ENCODE data around the gene CTIF. TPM values are rescaled to one million over a fixed set of nuclear protein-coding genes. Genes with fewer than 3 reads are reported as not detected.

The CTIF gene
- total and polyA plus RNA-seq, 2 experiments from 2014 or later = 8.6 to 14.4 TPM

DNA sequence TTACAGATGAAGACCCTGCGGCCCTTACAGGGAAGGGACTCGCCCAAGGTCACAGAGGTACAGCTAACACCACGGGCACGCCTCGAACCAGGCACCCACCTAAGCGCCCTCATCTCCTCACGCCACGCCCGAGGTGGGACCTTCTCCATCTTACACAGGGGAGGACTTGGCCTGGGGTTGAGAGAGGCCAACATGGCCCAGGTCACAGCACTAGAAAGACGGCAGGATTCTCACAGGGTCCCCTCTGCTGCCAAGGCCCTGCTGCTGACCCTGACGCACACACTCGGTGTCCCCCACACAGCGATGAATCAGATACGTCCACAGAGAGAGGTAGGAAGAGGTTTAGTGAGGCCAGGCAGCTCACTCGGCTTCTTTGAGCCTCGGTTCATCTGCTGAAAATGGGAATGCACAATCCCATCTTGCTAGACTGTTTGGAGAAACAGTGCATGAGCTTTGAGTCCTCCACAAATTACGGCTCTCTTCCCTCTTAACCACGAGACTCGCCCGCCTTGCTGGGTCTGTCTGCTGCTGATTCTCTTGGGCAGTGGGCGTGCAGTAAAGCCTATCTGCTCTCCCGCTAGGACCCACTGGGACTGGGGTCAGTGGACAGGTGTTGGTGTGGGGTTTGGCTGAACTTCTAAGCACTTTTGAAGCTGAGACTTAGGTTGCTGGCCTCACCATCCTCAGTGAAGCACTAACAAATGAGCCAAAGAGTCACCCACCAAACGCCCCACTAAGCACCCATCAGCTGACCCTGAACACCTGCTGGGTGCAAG is 332.7 kb downstream of the CTIF start:
- H3F3A ChIP-seq (replicated peaks; ENCODE audit: low read depth) = no peaks in the 10 kb centered on the region
- Mint-ChIP-seq H3K27me3 (ENCODE audit: insufficient read depth, low read depth, poor library complexity) (peaks cover 23% of the 10 kb centered on the region), H3K36me3 (ENCODE audit: low read depth) (no peaks in the 10 kb centered on the region), H3K4me3 (no peak overlapping the region), H3K9me3 (no peaks in the 10 kb centered on the region; the same call in 2 of the 3 replicates), H3K4me1 (peaks cover 10% of the 10 kb centered on the region; the same call in 1 of the 3 replicates), H3K27ac (no peak overlapping the region)
- H3K9me2 ChIP-seq (ENCODE audit: insufficient read depth) = no peaks in the 10 kb centered on the region
- H2AFZ ChIP-seq = no peak overlapping the region
- DNase-seq (ENCODE audit: low spot score) (no peak), ATAC-seq (no peak)
- H3K4me1 ChIP-seq (ENCODE audit: insufficient read depth) = no peaks in the 10 kb centered on the region
- H3K4me2 ChIP-seq = no peak overlapping the region
- TF ChIP-seq, protein P1, sequence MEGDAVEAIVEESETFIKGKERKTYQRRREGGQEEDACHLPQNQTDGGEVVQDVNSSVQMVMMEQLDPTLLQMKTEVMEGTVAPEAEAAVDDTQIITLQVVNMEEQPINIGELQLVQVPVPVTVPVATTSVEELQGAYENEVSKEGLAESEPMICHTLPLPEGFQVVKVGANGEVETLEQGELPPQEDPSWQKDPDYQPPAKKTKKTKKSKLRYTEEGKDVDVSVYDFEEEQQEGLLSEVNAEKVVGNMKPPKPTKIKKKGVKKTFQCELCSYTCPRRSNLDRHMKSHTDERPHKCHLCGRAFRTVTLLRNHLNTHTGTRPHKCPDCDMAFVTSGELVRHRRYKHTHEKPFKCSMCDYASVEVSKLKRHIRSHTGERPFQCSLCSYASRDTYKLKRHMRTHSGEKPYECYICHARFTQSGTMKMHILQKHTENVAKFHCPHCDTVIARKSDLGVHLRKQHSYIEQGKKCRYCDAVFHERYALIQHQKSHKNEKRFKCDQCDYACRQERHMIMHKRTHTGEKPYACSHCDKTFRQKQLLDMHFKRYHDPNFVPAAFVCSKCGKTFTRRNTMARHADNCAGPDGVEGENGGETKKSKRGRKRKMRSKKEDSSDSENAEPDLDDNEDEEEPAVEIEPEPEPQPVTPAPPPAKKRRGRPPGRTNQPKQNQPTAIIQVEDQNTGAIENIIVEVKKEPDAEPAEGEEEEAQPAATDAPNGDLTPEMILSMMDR (conservative IDR thresholded peaks at IDR 0.05; ENCODE audit: low read depth in 2 of 2) = no peak
- TF ChIP-seq EZH2phosphoT487 (IDR thresholded peaks at IDR 0.05; ENCODE audit: unreplicated experiment) (no peak), STAT1 (IDR thresholded peaks at IDR 0.05; ENCODE audit: unreplicated experiment) (no peak), EZH2 (IDR thresholded peaks at IDR 0.05; ENCODE audit: low read depth, unreplicated experiment) (no peak), ZNF114 (CRISPR knock-in tag; IDR thresholded peaks at IDR 0.05) (no peak), JUNB (IDR thresholded peaks at IDR 0.05; ENCODE audit: unreplicated experiment) (no peak), POLR2AphosphoS5 (IDR thresholded peaks at IDR 0.05; ENCODE audit: low read depth) (no peak), CREB1 (CRISPR knock-in tag; IDR thresholded peaks at IDR 0.05; ENCODE audit: low read depth) (no peak), ZNF331 (CRISPR knock-in tag; IDR thresholded peaks at IDR 0.05; ENCODE audit: low read depth) (no peak), NANOG (IDR thresholded peaks at IDR 0.05; ENCODE audit: borderline replicate concordance) (no peak)
- TF ChIP-seq, protein P2, sequence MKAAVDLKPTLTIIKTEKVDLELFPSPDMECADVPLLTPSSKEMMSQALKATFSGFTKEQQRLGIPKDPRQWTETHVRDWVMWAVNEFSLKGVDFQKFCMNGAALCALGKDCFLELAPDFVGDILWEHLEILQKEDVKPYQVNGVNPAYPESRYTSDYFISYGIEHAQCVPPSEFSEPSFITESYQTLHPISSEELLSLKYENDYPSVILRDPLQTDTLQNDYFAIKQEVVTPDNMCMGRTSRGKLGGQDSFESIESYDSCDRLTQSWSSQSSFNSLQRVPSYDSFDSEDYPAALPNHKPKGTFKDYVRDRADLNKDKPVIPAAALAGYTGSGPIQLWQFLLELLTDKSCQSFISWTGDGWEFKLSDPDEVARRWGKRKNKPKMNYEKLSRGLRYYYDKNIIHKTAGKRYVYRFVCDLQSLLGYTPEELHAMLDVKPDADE (IDR thresholded peaks at IDR 0.05) = no peak
- TF ChIP-seq, protein P3, sequence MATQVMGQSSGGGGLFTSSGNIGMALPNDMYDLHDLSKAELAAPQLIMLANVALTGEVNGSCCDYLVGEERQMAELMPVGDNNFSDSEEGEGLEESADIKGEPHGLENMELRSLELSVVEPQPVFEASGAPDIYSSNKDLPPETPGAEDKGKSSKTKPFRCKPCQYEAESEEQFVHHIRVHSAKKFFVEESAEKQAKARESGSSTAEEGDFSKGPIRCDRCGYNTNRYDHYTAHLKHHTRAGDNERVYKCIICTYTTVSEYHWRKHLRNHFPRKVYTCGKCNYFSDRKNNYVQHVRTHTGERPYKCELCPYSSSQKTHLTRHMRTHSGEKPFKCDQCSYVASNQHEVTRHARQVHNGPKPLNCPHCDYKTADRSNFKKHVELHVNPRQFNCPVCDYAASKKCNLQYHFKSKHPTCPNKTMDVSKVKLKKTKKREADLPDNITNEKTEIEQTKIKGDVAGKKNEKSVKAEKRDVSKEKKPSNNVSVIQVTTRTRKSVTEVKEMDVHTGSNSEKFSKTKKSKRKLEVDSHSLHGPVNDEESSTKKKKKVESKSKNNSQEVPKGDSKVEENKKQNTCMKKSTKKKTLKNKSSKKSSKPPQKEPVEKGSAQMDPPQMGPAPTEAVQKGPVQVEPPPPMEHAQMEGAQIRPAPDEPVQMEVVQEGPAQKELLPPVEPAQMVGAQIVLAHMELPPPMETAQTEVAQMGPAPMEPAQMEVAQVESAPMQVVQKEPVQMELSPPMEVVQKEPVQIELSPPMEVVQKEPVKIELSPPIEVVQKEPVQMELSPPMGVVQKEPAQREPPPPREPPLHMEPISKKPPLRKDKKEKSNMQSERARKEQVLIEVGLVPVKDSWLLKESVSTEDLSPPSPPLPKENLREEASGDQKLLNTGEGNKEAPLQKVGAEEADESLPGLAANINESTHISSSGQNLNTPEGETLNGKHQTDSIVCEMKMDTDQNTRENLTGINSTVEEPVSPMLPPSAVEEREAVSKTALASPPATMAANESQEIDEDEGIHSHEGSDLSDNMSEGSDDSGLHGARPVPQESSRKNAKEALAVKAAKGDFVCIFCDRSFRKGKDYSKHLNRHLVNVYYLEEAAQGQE (IDR thresholded peaks at IDR 0.05; ENCODE audit: unreplicated experiment) = no peak
- TF ChIP-seq, protein P4, sequence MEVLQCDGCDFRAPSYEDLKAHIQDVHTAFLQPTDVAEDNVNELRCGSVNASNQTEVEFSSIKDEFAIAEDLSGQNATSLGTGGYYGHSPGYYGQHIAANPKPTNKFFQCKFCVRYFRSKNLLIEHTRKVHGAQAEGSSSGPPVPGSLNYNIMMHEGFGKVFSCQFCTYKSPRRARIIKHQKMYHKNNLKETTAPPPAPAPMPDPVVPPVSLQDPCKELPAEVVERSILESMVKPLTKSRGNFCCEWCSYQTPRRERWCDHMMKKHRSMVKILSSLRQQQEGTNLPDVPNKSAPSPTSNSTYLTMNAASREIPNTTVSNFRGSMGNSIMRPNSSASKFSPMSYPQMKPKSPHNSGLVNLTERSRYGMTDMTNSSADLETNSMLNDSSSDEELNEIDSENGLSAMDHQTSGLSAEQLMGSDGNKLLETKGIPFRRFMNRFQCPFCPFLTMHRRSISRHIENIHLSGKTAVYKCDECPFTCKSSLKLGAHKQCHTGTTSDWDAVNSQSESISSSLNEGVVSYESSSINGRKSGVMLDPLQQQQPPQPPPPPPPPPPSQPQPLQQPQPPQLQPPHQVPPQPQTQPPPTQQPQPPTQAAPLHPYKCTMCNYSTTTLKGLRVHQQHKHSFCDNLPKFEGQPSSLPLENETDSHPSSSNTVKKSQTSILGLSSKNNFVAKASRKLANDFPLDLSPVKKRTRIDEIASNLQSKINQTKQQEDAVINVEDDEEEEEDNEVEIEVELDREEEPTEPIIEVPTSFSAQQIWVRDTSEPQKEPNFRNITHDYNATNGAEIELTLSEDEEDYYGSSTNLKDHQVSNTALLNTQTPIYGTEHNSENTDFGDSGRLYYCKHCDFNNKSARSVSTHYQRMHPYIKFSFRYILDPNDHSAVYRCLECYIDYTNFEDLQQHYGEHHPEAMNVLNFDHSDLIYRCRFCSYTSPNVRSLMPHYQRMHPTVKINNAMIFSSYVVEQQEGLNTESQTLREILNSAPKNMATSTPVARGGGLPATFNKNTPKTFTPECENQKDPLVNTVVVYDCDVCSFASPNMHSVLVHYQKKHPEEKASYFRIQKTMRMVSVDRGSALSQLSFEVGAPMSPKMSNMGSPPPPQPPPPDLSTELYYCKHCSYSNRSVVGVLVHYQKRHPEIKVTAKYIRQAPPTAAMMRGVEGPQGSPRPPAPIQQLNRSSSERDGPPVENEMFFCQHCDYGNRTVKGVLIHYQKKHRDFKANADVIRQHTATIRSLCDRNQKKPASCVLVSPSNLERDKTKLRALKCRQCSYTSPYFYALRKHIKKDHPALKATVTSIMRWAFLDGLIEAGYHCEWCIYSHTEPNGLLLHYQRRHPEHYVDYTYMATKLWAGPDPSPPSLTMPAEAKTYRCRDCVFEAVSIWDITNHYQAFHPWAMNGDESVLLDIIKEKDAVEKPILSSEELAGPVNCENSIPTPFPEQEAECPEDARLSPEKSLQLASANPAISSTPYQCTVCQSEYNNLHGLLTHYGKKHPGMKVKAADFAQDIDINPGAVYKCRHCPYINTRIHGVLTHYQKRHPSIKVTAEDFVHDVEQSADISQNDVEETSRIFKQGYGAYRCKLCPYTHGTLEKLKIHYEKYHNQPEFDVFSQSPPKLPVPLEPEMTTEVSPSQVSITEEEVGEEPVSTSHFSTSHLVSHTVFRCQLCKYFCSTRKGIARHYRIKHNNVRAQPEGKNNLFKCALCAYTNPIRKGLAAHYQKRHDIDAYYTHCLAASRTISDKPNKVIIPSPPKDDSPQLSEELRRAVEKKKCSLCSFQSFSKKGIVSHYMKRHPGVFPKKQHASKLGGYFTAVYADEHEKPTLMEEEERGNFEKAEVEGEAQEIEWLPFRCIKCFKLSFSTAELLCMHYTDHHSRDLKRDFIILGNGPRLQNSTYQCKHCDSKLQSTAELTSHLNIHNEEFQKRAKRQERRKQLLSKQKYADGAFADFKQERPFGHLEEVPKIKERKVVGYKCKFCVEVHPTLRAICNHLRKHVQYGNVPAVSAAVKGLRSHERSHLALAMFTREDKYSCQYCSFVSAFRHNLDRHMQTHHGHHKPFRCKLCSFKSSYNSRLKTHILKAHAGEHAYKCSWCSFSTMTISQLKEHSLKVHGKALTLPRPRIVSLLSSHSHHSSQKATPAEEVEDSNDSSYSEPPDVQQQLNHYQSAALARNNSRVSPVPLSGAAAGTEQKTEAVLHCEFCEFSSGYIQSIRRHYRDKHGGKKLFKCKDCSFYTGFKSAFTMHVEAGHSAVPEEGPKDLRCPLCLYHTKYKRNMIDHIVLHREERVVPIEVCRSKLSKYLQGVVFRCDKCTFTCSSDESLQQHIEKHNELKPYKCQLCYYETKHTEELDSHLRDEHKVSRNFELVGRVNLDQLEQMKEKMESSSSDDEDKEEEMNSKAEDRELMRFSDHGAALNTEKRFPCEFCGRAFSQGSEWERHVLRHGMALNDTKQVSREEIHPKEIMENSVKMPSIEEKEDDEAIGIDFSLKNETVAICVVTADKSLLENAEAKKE (CRISPR knock-in tag; IDR thresholded peaks at IDR 0.05) = no peak
- H4K20me1 ChIP-seq (replicated peaks; ENCODE audit: insufficient read depth) = no peaks in the 10 kb centered on the region
- no peaks in the 10 kb centered on the region for H3K27me3 ChIP-seq (ENCODE audit: insufficient read depth)
- H3K36me3 ChIP-seq (ENCODE audit: insufficient read depth) = no peaks in the 10 kb centered on the region
- H3K27ac ChIP-seq (ENCODE audit: low read depth) = no peak overlapping the region
- no peaks in the 10 kb centered on the region for H3K79me2 ChIP-seq (replicated peaks; ENCODE audit: insufficient read depth)
- no peak overlapping the region for H3K4me3 ChIP-seq
